Anterior cingulate cortex (tissue), 58 donors: ENCODE results near the gene STPG1.
"Not testable (repeated sequence)": the region's sequence is repeated elsewhere in the genome, so short reads cannot be mapped to it uniquely, and the experiment has no call there.

Source experiments
- DNase-seq, 58 donors: peaks; one replicate each; lab custom pipeline; 2025; lab: John Stamatoyannopoulos, UW

STPG1 gene, protein sequence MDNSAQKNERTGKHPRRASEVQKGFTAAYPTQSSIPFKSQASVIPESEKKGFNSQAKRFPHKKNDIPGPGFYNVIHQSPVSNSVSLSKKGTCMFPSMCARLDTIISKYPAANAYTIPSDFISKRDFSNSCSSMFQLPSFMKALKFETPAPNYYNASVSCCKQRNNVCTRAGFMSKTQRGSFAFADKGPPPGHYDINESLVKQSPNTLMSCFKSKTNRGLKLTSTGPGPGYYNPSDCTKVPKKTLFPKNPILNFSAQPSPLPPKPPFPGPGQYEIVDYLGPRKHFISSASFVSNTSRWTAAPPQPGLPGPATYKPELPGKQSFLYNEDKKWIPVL

DNA sequence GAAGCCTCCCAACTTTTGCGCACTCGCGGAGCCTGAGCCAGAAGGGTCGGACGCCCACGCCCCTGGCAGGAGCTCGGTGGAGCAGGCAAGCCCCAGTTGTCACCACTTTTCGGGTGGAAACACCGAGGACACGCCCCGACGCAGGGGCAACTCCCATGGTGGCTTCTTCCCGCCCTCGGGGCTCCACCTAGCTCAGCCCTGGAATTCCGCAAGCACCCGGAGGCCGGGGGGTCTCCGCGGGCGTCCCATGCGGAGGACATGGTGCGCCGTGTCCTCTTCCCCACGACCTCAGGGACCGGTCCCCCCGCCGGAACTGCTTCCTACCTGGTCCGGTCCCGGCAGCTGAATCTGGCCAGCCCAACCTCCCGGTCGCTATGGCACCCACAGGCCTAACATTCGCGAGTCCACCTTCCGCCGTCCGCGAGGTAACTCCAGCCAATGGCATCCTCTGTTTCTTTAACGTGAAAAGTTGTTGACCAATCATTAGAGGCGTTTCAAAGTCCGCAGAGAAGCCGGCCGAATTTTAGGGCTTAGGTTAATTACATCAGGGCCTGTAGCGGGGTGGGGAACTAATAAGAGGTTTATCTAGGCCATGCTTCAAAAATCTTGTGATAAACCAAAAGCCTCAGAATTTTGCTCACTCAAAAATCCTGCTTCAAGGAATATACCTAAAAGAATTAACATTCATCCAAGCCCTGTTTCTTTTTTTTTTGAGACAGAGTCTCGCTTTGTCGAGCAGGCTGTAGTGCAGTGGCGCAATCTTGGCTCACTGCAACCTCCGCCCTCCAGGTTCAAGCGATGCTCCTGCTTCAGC, at the start of gene STPG1:
Gene STPG1, minus strand, starts transcription at position 433 of the 814 bp plus-strand sequence. CDS start 12,394 bp downstream, outside the sequence.
- peak in 54 of 58 donors; percentile 31 to 86 (median 66) for DNase-seq

DNA sequence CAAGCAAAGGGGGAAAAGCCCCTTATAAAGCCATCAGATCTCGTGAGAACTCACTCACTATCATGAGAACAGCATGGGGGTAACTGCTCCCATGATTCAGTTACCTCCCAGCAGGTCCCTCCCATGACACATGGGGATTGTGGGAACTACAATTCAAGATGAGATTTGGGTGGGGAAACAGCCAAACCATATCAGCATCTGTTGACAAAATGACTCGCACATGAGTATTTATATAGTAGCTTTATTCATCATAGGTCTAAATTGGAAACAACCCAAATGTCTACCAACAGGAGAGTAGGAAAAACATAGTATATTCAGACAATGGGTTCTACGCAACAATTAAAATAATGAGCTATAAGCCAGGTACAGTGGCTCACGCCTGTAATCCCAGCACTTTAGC, 48.5 kb upstream of the STPG1 start:
- DNase-seq, result not testable (repeated sequence)

DNA sequence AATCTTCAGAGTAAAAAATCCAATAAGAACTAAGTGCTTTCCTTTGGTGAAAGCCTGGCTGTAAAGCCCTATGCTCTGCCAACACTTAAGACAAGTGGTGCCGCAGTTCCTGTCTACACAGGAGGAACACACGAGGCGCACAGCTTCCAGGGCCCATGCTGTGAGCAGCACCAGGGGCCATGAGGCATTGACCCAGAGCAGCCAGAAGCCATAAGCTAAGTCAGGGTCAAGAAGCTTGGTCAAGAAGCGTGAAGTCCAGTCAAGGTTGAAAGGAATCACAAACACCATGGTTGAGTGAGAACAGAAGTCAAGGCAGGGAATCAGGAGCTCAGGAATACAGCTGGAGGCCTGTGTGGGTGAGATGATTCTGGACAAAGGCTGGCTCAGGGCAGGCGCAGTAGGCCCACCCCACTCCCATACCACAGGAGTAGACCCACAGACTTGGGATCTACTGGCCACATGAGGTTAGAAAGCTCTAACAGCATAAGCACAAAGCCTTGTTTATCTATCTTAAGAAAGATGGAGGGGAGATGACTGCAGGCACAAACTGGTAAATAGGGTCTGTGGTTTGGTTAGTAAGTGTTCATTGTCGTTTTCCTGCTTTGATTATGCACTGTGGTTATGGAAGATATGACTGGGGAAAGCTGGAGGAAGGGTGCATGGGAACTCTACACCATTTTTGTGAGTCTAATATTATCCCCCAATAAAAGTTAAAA, 46.1 kb upstream of the STPG1 start:
- DNase-seq, result no peak

DNA sequence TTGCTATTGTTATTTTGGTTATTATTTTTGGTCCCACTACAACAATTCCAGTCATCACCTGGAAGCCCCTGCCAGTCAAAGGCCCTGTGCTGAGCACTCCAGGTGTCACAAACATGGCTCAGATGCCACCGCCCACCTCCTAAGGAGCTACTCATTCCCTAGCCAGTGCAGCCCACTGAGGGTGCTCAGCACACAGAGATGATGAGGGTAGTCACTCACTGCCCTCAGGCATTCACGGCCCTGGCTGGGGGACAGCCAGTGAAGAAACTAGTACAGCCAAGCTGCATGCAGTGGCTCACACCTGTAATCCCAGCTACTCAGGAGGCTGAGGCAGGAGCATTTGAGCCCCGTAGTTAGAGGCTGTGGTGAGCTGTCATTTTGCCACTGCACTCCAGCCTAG, 44.3 kb upstream of the STPG1 start:
- no peak for DNase-seq

DNA sequence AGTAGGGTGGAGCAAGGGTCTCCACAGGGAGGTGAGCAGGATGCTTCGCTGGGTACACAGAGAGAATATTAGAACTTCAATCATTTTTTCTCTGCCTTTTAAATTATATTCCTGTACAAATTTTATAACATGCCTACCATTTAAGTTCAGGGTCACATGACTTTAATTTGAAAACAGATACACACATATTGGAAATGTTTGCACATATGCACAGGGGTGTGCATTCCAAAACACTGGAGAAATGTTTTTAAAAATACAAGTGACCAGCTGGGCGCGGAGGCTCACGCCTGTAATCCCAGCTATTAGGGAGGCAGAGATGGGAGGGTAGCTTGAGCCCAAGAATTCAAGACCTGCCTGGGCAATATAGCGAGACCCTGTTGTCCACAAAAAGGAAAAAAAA, 41.7 kb upstream of the STPG1 start:
- no peak for DNase-seq

DNA sequence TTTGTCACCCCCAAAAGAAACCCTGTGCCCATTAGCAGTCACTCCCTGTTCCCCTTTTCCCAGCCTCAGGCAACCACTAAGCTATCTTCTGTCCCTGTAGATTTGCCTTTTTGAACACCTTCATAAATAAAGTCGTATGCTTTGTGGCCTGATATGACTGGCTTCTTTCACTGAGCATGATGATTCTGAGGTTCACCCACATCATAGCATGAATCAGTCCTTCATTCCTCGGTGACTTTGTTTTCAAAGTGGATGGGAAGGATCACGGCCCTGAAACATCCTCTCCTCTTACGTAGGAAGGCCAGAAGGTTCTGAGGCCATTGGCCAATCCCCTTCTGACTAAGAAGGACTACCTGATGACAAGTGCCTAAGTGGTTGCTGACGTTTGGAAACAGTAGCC, 41.1 kb upstream of the STPG1 start:
- no peak for DNase-seq

DNA sequence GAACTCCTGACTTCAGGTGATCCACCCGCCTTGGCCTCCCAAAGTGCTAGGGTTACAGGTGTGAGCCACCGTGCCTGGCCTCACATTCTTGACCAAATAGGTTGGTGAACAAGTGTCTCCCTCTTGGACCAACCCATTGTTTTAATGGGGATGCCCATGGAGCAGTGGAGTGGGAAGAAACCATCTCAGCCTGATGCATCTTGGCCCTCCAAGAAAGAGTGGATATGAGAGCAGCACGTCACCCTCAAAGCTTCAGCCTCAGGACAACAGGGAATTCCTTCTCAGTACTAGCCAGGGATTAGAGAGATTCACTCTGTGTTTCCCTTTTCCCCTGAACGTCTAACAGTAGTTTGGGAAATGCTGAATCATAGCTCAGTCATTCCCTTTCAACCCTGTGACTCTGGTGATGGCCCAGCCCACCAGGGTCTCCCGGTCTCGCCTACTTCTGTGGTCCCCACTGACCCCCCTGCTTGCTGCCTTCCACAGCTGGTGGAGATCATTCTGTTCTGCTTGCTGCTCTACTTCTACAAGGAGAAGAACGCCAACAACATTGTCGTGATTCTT, 39.4 kb upstream of the STPG1 start:
- DNase-seq, result no peak

DNA sequence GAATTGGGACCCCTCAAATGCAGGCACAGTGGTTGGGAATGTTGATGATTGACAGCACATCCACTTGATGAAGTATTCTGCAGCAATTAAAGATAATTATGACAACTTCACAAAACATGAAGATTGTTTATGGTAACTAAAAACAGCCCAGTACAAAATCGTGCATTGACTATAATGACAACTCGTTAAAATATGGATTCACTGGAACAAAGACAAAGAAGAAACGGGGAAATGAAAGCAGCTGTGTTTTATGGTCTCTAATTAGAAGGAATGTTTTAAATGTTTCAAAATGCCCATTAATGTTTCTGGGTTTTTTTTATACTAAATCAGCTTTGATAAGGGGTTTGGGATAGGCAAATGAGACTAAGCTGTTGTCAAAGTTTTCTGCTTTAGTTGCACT, 38.2 kb upstream of the STPG1 start:
- no peak for DNase-seq

DNA sequence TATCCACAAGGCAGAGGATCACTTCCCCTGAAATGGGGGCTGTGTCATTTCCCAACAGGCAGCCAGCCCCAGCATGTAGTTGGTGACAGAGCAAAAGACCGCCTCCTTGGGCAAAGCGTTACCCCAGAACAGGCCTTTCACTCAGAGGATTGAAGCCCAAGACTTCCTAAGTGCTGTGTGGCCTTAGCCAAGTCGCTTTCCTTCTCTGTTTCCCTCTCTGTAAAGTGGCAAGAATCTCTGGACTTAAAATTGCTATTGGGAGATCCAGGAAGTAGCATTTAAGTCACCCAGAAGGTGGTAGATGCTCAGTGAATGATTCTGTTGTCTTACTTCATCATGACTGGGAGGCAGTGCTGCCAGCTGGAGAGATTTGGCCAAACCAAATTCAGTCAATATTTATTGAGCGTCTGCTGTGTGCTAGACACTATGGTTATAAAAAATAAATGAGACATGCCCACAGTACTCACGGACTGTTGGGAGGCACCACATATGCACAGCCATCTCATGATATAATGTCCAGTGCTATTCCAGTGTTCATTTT, 37.3 kb upstream of the STPG1 start:
- DNase-seq, result no peak

DNA sequence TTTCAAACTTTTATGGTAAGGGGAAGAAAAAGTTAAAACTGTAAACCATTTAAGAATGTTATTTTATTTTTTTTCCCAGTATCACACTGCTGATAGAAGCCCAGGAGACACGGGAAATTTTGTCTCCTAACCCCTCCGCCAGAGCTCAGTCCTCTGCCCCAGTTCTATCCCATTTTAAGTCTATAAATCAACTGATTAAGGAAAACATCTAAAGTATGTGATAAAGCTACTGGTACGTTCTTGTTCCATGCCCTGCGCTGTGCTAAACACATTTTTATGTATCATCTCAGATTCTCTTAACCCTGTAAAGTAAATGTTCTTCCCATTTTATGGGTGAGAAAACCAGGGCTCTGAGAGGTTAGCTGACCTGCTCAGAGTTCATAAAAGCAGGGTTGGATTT, 36.7 kb upstream of the STPG1 start:
- DNase-seq, result no peak

DNA sequence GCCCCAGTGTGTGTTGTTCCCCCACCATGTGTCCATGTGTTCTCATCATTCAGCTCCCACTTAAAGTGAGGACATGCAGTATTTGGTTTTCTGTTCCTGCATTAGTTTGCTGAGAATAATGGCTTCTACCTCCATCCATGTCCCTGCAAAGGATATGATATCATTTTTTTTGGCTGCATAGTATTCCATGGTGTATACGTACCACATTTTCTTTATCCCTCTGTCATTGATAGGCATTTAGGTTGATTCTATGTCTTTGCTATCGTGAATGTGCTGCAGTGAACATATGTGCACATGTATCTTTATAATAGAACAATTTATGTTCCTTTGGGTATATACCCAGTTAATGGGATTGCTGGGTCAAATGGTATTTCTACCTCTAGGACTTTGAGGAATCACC, 32.9 kb upstream of the STPG1 start:
- DNase-seq, result not testable (repeated sequence)

DNA sequence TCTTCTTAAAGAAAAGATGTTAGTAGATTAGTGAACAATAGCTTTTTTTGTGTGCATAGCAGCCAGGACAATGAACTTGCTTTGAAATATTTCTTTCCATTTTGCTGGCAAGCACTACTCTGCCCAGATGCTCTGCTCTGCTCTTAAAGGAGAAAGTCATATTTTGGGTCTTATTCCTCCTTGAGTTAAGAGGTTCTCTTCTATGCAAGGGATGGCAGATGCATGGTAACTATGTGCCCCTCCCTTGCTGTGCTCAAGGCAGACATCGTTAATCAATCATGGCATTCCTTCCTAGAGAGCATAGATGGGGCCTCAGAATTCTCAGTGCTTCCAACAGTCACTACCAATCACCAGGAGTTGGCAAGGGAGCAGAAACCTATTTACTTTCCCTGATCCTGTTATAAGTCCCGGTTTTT, 29.7 kb upstream of the STPG1 start:
- peak in 9 of 58 donors; percentile 8 to 45 (median 21) for DNase-seq

DNA sequence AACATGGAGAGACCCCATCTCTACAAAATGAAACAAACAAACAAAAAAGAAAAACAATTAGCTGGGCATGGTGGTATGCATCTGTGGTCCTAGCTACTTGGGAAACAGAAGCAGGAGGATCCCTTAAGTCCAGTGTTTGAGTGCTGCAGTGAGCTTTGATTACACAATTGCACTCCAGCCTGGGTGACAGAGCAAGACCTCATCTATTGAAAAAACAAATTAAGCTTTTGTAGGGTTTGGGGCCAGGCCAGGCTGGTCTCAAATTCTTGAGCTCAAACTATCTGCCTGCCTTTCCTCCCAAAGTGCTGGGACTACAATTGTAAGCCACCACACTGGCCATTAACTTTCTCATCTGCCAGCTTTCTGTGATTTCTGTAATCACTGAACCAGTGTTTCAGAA, 29.2 kb upstream of the STPG1 start:
- DNase-seq, result peak in 1 of 58 donors; percentile 13

DNA sequence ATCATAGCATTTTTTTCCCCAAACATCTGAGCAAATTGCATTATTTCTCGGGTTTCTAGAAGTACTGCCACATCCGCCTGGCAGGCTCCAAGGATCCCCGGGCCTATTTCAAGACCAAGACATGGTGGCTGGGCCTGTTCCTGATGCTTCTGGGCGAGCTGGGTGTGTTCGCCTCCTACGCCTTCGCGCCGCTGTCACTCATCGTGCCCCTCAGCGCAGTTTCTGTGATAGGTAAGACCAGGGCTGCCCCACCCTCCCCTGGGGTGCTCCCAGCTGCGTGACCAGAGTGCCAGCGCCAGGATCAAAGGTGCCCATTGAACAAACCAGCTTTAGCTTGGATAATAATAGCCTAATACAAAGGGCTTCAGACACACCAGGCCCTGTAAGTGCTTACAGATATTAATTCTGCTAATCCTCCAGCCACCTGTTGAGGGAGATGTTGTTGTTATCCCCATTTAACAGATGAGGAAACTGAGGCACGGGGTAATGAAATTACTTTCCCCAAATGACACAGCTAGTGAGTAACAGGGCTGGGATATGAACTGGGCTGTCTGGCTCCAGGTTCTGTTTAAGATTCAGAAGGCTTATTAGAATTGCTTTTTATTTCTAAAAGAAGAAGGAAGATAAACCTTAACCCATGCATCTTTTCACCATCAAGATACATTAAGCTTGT, 28.6 kb upstream of the STPG1 start:
- DNase-seq, result peak in 1 of 58 donors; percentile 11

DNA sequence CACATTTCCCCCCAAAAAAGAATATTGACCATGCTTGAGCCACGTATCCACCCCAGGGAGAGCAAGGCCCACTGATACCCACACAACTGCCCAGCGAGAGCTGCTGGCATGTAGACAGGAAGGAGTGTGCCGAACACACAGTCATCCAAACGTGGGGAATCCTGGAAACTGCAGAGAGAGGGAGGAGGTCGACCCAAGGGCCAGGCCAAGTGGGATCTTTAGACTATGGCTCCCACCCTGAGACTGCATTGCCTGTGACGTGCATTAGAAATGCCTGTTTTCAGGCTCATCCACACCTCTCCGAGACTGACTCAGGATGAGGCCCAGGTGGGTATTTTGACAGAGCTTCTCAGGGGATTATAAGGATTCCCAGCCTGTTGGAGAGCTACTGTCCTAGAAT, 27.9 kb upstream of the STPG1 start:
- DNase-seq, result no peak

DNA sequence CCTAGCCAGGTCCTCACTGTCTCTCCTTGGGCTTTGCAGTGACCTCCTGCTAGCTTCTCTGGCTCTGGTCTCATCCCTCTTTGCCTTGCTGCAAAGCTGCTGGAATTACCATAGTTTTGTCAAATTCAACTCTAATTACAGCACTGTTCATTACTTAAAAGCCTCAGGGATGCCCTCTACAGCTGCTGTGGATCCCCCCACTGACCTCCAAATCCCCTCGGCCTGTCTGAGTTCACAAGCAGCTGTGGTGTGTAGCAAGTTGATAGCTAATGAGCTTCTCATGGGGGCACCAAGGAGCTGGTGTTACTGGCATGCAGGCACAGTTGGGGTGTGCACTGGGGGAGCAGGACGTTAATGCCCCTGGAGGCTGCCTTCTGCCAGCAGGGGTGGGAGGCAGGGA, 26.9 kb upstream of the STPG1 start:
- no peak for DNase-seq

DNA sequence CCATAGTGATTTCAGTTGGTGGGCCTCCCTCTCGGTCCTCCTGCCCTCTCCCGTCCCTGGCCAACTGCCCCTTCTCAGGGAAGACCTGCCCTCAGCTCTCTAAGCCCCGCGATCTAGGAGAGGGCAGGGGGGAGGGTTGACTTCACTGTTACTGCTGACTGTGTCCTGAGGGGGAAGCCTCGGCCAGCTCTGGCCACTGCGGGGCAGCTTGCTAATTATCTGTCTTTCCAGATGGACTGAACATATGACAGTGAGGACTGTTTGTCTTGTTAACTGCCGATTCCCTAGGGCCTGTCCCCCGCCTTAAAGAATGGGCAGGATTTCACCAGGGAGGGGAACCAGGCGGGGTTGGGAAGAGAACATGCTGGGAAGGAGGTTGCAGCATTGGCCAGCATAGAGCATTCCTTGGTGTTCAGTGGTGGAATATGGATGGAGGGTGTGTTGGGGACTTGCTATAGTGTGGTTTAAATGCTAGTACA, 24.9 kb upstream of the STPG1 start:
- DNase-seq, result peak in 24 of 58 donors; percentile 11 to 63 (median 32)

DNA sequence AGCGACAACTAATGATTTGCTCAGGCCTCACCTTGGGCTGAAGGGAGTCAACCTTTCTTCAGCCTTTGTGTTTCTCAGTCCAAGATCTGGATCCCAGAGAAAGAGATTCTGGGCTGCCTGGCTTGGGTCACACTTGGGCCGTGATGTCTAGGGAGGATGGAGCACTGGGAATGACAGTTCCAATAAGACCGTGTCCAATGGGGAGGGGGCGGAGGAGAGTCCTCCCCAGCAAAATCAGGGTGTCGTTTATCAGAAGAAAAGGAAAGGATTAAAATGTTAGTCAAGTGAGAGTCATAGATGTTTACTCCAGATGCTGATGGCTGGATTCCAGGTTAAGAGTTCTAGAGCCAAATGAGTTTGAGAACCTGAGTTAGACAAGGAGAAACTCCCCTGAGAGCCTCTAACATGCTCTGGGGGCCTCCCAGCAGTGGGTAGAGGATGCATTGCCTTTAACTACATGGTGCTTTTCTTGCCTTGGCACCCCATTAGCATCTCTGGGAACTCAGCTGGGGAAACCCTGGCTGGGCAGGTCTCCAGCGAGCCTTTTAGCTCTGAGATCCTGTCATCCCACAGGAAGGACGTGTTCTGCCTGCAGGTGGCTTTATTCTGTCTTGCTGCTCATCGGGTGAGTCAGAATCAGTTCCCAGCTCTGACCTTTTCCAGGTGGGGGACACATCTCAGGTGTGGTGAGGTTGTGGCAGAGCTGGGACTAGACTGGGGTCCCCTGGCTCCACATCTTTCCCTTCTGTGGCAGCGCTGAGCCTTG, 24.2 kb upstream of the STPG1 start:
- DNase-seq, result no peak

DNA sequence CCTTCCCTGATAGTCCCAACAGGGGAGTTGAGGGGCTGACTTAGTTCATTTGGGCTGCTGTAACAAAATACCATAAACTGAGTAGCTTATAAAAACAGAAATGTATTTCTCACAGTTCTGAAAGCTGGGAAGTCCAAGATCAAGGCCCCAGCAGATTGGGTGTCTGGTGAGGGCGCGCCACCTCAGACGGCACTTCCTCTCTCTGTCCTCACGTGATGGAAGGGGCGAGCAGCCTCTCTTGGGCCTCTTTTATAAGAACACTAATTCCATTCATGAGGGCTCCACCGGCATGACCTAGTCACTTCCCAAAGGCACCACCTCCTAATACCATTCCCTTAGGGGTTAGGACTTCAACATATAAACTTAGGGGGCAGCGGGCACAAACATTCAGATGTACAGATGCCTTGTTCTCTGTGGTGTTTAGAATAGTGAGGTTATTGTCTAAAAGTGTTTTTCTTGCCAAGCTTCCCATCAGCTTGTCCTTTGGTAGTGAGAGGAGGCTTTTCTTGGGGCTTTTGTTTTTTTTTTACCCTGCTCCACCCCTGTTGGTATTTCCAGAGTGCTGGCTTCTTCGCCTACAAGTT, 22.3 kb upstream of the STPG1 start:
- DNase-seq, result peak in 12 of 58 donors; percentile 15 to 47 (median 31)
